SU-DHL-6 (cell line): ENCODE data around the gene PPDPF.

Experiments
- H2AFZ ChIP-seq: fragments of 200-600 bp; sonication (generic); 2 replicates; pipeline ENCODE4 v1.6.1; 2014; ENCODE audit warnings: low read depth, mild to moderate bottlenecking, moderate library complexity, mixed read lengths, antibody characterized with exemption, low read length; ENCODE audit not compliant: severe bottlenecking
- H3F3A ChIP-seq: fragments of 200-600 bp; shearing (Covaris generic); 2 replicates; pipeline ENCODE4 v1.6.0; 2016; ENCODE audit warnings: antibody characterized with exemption, mild to moderate bottlenecking; ENCODE audit not compliant: insufficient read depth
- H3K27ac ChIP-seq: fragments of 200-600 bp; sonication (generic); 2 replicates; pipeline ENCODE4 v1.5.1; 2016; ENCODE audit warnings: low read depth, mild to moderate bottlenecking, low read length, moderate library complexity, mixed read lengths
- H3K27me3 ChIP-seq: fragments of 200-600 bp; sonication (generic), shearing (Covaris generic); 2 replicates; pipeline ENCODE4 v1.6.0; 2014; ENCODE audit warnings: mild to moderate bottlenecking, low read length
- H3K36me3 ChIP-seq: fragments of 200-600 bp; sonication (generic); 2 replicates; pipeline ENCODE4 v1.6.1; 2014; ENCODE audit warnings: mild to moderate bottlenecking, low read length, mixed read lengths
- H3K4me2 ChIP-seq: fragments of 300-600, 200-600 bp; shearing (Covaris generic), sonication (generic); 2 replicates; pipeline ENCODE4 v1.6.0; 2014; ENCODE audit warnings: low read length, low read depth, mild to moderate bottlenecking; ENCODE audit not compliant: poor library complexity, severe bottlenecking
- H3K4me3 ChIP-seq: fragments of 200-600 bp; sonication (generic); 2 replicates; pipeline ENCODE4 v1.5.1; 2014; ENCODE audit warnings: antibody characterized with exemption, low read length, mild to moderate bottlenecking, mixed read lengths; ENCODE audit not compliant: insufficient read depth, poor library complexity, severe bottlenecking
- H3K79me2 ChIP-seq: fragments of 200-600 bp; sonication (generic); 2 replicates; pipeline ENCODE4 v1.6.1; 2014; ENCODE audit warnings: mild to moderate bottlenecking, low read length, moderate library complexity; ENCODE audit not compliant: insufficient read depth
- H3K9ac ChIP-seq: fragments of 200-600 bp; sonication (generic); 2 replicates; pipeline ENCODE4 v1.7.0; 2014; ENCODE audit warnings: mild to moderate bottlenecking, low read length
- H3K9me2 ChIP-seq: fragments of 200-600 bp; sonication (generic); replicated peaks from 2 replicates; pipeline ENCODE4 v1.6.1; 2014; ENCODE audit warnings: low read length; ENCODE audit not compliant: insufficient read depth
- H3K9me3 ChIP-seq: fragments of 200-600 bp; sonication (generic); 2 replicates; pipeline ENCODE4 v1.6.1; 2014; ENCODE audit warnings: low read length, mixed read lengths; ENCODE audit not compliant: insufficient read depth
- H4K20me1 ChIP-seq: fragments of 200-600 bp; sonication (generic); 2 replicates; pipeline ENCODE4 v1.6.1; 2014; ENCODE audit warnings: low read depth, mild to moderate bottlenecking, antibody characterized with exemption, low read length, moderate library complexity, mixed read lengths
- EZH2phosphoT487 ChIP-seq: fragments of 200-600 bp; sonication (generic), shearing (Covaris generic); conservative IDR thresholded peaks from 2 replicates; pipeline ENCODE4 v1.6.1; 2018; ENCODE audit warnings: mild to moderate bottlenecking, antibody characterized with exemption, low read length, moderate library complexity, mixed read lengths
- TF ChIP-seq, protein P1 (sequence below): fragments of 200-600 bp; sonication (generic); IDR thresholded peaks from one replicate; pipeline ENCODE4 v1.5.1; 2017; ENCODE audit warnings: antibody characterized with exemption, mild to moderate bottlenecking, low read length, moderate library complexity; ENCODE audit not compliant: insufficient read depth, poor library complexity, severe bottlenecking

The PPDPF gene

DNA sequence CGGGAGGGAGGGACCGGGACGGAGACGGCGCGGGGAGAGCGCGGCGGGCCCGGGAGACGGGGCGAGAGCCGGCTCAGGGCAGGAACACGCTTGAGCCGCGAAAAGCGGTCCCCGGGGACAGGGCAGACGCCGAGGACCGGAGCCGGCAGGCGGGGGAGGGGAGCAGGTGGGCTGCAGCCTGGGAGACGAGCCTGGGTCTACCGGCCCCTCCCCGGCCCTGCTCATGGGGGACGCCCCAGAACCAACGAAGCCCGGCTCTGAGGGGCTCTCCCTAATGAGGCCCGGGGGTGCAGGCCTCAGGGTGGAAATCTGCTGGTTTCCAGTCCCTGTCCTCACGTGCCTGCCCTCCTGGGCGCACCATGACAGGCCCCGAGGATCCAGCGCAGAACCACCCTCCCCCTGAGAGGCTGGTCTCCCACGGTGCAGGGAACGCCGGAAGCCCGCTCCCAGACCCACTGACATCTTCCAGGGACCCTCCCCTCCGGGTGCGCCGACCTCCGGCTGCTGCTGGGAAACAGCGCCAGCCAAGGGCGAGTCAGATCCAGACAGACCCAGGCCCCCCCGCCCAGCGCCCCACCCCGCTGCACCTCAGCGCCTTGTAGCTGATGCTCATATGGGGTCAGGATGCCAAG, 21.1 kb upstream of the PPDPF start:
- no peaks in the 10 kb centered on the region for H3K9me2 ChIP-seq
- no peaks in the 10 kb centered on the region for H3K36me3 ChIP-seq
- no peak overlapping the region for H3K4me3 ChIP-seq
- H4K20me1 ChIP-seq = no peaks in the 10 kb centered on the region
- H3K9ac ChIP-seq = no peak overlapping the region
- TF ChIP-seq, protein P1, sequence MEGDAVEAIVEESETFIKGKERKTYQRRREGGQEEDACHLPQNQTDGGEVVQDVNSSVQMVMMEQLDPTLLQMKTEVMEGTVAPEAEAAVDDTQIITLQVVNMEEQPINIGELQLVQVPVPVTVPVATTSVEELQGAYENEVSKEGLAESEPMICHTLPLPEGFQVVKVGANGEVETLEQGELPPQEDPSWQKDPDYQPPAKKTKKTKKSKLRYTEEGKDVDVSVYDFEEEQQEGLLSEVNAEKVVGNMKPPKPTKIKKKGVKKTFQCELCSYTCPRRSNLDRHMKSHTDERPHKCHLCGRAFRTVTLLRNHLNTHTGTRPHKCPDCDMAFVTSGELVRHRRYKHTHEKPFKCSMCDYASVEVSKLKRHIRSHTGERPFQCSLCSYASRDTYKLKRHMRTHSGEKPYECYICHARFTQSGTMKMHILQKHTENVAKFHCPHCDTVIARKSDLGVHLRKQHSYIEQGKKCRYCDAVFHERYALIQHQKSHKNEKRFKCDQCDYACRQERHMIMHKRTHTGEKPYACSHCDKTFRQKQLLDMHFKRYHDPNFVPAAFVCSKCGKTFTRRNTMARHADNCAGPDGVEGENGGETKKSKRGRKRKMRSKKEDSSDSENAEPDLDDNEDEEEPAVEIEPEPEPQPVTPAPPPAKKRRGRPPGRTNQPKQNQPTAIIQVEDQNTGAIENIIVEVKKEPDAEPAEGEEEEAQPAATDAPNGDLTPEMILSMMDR = no peak
- TF ChIP-seq EZH2phosphoT487 = no peak
- no peak overlapping the region for H3K4me2 ChIP-seq
- H3K27ac ChIP-seq = no peak overlapping the region
- H2AFZ ChIP-seq = no peak overlapping the region
- no peaks in the 10 kb centered on the region for H3K27me3 ChIP-seq
- H3F3A ChIP-seq = no peaks in the 10 kb centered on the region
- no peaks in the 10 kb centered on the region for H3K79me2 ChIP-seq
- no peaks in the 10 kb centered on the region for H3K9me3 ChIP-seq

- no peaks in the 10 kb centered on the region for H3K36me3 ChIP-seq
- H3K27me3 ChIP-seq = no peaks in the 10 kb centered on the region
- no peak overlapping the region for H3K9ac ChIP-seq
- no peak overlapping the region for H3K27ac ChIP-seq
- no peaks in the 10 kb centered on the region for H3K9me3 ChIP-seq
- no peak overlapping the region for H3K4me3 ChIP-seq
- TF ChIP-seq EZH2phosphoT487 = no peak
- TF ChIP-seq, protein P1 = no peak
- H3K79me2 ChIP-seq = no peaks in the 10 kb centered on the region
- no peak overlapping the region for H2AFZ ChIP-seq
- no peaks in the 10 kb centered on the region for H3K9me2 ChIP-seq
- no peaks in the 10 kb centered on the region for H4K20me1 ChIP-seq
- H3K4me2 ChIP-seq = no peak overlapping the region
- H3F3A ChIP-seq = no peaks in the 10 kb centered on the region
Measured at GRCh38 chr20:63500151-63500901, 20.2 kb upstream of the PPDPF start.

DNA sequence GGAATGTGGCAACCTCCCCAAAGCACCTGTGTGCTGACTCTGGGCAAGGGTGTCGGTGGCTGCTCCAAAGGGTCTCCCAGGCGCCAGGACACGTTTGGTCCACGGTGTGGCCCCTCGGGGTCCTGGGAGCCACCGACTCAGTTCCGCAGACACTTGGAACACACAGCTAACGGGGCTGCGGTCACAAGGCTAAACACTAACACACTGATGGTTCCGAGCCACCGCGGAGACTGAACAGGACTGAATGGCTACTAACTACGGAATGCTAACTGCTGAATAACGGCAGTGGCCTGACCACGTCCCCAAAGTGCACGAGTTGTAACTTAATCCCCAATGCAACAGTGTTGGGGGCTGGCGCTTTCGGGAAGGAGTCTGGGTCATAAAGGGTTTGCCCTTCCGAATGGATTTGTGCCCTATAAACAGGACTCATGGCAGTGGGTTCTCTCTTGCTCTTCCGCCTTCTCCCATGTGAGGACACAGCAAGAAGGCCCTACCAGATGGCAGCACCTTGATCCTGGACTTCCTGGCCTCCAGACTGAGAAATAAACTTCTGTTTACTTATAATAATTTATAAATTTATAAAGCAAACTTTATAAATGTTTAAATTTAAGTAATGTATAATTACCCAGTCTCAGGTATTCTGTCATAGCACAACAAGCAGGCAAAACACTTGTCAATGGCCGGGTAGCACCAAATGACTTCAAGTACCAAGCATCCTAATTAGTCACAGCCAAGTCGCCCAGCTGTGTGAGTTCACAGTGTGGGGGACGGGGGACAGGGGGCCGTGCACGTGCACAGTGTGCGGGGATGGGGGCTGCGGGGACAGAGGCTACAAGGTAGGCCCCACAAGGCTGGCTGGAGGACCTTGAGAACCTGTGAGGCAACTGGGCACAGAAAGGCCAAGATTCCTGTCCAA, 19.4 kb upstream of the PPDPF start:
- Histone ChIP-seq H3K79me2 (no peaks in the 10 kb centered on the region), H3K27me3 (no peaks in the 10 kb centered on the region), H3K4me2 (no peak overlapping the region), H3K4me3 (no peak overlapping the region), H3K9me3 (no peaks in the 10 kb centered on the region), H2AFZ (no peak overlapping the region), H3K36me3 (no peaks in the 10 kb centered on the region), H3K27ac (no peak overlapping the region), H3K9ac (no peak overlapping the region), H3K9me2 (no peaks in the 10 kb centered on the region), H4K20me1 (no peaks in the 10 kb centered on the region), H3F3A (no peaks in the 10 kb centered on the region)
- TF ChIP-seq EZH2phosphoT487 = no peak
- TF ChIP-seq, protein P1 = no peak
